Activated CD4-positive, alpha-beta T cell treated with anti-CD3 and anti-CD28 coated beads for 24 hours (primary cell): ENCODE measurements around the gene PIGQ.

ENCODE experiments used
- DNase-seq, 2 donors: peaks; one replicate each; pipeline ENCODE4 v3.0.0-alpha.2; 2020; ENCODE audit warnings: low read depth in 2 of 2

Gene PIGQ

GRCh38 chr16:569445-570254 is at the start of gene PIGQ:
Gene PIGQ (plus strand): TSS chr16:569968. CDS start chr16:574075, 4,107 bp downstream.
- peak; percentile 49 to 54 for DNase-seq

DNA sequence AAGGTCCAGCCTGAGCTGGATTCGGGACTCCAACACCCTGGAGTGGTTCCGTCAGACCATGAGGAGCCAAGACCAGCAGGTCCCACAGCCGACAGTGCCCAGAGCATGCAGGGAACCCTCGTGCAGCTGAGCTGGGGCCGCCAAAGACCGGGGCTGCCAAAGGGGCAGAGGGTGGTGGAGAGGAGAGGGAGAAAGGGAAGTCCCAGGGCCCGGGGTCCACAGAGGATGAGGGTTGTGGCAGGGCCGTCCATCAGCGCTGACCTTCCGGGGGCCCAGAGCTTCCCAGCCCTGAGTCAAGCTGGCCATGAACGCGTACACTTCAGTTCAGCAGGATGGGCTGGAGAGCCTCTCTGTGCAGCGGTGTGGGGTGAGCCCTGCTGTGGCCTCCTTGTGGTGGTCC is 48.9 kb upstream of the PIGQ start:
- DNase-seq: no peak

DNA sequence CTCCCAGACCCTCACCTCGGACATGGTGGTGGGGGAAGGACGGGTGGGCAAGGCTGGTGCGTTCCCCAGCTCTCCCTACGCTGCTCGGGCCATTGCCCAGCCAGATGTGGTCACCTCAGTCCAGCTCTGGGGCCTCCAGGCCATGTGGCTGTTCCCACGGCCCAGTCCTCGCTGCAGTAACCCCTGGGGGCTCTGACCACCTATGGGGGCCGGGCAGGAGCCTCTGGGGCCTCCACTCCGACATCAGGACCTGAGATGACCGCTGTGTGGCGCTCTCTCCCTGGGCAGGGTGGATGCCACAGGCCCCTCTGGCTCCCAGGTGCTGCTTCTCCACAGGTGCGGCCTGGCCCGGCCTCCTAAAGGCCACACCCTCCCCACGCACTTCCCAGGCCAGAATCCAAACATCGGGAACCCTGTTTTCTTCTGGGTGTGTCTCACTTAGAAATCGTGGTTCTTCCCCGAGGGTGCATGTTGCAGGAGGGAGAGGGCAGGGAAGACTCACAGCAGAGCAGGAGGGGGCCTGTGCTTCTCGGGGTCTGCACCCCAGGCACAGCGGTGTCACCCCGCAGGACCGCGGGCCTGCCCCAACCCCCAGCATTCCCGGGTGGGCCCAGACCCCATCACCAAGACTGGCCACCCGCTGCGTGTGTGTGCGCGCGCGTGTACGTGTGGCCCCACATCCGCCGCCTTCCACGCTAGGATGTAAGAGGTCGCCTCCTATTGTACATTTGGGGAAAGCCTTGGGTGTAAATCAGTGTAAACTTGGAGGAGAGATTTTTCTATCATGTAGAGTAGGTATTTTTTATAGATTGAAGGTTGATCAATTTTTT is 48.2 kb upstream of the PIGQ start:
- no peak for DNase-seq

DNA sequence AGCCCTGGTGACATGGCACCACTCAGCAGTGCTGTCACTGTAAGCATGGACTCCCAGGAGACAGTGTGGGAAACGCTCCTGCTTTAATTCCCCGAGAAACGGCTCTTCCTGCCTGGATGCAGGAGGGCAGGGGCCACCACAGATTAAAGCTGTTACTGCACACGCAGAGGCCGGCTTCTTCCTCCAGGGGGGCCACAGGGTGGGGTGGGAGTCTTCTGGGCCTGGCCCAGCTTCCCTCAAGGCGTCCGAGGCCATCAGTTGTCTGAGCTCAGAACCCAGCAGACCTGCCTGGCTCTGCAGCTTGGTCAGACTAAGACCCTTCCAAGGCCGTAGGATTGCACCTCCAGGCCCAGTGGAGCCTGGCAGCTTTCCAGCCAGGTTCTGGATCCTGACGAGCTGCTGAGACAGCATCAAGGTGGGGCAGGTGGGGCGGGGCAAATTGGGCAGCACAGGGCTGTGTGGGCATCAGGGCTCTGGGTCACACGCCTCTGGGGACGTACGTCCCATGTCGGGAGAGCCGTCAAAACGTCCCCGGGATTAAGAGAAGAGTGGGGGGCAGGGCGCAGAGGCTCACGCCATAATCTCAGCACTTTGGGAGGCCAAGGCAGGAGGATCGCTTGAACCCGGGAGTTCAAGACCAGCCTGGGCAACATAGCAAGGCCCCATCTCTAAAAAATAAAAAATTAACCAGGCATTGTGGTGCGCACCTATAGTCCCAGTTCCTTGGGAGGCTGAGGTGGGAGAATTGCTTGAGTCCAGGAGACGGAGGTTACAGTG is 47.3 kb upstream of the PIGQ start:
- DNase-seq: no peak

- DNase-seq: no peak
Observed at GRCh38 chr16:523097-523741, 46.5 kb upstream of the PIGQ start.

DNA sequence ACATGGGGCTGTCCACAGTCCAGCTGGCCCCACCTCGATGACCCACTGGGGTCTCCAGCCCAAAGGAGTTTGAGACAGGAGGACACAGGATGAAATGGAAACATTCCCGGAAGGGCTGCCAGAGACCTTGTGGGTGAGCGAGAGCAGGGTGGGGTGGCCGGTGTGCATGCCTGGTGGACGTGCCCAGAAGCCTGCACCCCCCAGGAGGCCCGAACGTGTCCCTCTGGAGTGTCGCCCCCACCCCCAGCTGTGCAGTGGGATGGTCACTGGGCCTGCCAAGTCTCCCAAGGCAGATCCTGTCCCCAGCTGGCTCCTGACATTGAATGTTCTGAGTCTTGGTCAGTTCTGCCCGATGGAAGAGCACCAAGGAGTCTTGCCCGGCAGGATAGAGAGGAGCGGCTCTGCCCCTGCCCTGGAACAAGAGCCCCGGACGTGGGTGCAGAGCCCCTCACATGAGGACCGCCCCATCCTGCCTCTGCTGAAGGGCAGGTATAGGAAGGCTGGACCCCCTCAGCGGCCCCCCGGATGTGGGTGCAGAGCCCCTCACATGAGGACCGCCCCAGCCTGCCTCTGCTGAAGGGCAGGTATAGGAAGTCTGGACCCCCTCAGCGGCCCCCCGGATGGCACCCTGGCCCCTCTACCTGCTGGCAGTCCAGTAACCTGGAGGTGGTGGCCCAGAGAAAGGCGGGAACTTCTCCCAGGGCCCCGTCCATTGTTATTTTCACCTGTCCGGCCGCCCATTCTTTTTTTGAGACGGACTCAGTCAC is 45.3 kb upstream of the PIGQ start:
- DNase-seq: no peak

GRCh38 chr16:525123-525519 is 44.6 kb upstream of the PIGQ start:
- no peak for DNase-seq

- DNase-seq: peak; percentile 64 to 67
Observed at GRCh38 chr16:525520-526180, 44.1 kb upstream of the PIGQ start.

DNA sequence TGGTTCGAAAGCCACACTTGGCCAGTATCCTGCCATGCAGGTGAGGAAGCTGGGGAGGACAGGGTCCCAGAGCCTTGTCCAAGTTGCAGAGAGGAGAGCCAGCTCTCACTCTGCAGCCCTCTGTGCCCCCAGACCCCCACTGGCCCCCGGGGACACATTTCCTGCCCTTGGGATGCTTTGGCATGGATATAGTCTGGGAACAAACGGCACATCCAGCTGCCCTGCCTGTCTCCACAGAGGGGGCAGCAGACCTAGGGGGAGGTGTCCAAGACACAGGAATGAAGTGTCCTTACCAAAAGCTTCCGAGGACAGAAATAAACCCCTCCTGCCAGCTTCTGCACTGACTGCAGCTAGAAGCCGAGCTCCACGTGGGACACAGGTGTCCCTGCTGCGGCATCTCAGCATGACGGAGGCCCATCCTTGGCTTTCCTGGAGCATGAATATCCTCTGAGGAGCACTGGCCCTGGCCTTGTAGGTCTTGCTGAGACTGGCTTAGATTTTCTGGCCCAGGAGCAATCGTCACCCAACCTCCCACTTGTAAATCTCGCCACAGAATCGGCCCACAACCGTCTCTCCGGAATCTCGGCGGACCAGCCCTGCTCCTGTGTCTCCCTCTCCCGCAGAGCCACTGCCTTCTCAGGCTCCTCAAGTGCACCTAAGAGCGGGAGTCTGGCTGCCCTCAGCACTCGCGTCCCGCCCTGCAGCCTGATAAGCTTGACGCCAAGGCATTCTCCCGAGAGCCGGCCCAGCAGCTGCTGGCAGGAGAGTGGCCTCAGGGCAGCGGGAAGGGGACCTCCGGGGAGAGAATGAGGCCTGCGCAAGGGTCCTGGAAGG is 43.4 kb upstream of the PIGQ start:
- no peak for DNase-seq

DNA sequence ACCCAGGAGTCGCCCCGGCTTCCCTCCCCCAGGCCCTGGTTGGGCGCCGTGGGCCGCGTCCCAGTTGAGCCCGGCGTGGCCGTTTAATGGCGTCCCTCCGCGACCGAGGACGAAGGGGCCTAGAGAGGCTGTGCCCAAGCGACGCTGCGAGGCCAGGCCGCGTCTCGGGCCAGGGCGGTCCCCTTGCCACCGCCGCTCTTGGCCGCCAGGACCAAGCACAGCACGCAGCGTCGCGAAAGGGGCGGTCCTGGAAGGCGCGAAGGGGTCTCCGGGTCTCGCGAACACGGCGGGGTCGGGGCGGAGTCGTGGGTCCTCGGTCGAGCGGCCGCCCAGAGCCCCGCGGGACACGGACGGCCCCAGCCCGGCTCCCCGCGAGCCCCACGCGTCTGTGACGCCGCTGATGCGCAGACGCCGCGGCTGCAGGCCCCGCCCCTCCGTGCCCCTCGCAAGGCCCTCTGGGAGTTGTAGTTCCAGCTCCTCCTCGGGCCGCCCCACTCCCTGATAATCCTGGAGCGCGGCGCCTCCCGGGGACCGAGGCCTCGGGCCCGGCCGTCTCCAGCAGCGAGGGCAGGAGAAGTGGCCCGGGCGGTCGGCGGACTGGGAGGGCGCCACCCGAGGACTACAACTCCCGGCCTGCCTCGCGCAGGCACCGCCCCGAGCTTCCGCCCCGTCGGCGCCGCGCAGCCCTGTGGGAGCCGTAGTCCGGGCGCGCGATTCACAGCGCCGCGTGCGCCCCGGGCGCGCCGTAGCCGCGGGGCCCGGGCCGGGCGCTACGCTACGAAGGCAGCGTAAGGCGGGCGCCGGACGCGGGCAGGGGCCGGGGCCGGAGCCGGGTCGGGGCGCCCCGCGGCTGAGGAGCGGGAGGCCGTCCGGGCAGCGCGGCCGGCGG is 42.5 kb upstream of the PIGQ start, which contains the start of gene CAPN15:
Gene CAPN15 (plus strand): TSS at position 698 of the 889 bp plus-strand sequence. CDS start 19,127 bp downstream, outside the sequence.
- peak; percentile 74 to 79 for DNase-seq

DNA sequence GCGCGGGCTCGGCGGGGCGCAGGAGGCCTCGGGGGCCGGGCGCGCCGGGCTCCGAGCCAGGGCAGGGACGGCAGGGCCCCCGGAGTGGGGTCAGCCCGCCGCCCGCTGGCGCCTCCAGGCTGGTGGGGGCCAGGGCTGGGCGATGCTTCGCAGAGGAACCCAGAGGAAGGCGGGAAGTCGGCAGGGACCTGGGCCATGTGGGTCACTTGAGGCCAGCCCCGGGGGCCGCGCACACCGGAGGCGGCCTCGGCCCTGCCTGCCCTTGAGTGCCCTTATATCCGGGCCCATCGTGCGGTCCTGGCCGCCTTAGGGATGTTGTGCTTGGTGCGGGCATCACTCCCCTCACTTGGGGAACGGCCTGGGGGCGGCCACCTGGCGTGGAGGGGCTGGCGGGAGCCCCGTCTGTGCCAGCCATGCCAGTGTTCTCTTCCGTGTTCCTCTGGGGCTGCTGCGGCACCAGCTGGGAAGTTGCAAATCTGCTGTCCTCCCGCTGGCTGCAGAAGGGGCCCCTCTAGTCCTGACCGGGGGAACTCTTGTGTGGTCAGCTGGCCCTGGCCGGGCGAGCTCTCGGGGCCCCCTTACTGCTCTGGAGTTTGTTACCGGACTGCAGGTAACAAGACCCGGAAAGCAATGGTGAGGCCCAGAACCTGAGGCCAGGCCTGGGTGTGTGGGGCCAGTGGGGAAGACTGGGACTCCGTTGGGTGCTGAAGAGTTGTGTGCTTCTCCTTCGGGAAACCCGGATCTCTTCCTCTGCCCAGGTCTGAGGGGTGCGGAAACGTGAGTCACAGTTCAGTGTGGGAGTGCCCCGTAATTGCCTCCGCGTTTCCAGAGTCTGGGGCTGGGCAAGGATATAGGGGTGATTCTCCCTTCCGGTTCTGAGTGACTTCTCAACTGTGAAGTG is 41.4 kb upstream of the PIGQ start:
- DNase-seq: peak in 1 of 2 donors; percentile 37

DNA sequence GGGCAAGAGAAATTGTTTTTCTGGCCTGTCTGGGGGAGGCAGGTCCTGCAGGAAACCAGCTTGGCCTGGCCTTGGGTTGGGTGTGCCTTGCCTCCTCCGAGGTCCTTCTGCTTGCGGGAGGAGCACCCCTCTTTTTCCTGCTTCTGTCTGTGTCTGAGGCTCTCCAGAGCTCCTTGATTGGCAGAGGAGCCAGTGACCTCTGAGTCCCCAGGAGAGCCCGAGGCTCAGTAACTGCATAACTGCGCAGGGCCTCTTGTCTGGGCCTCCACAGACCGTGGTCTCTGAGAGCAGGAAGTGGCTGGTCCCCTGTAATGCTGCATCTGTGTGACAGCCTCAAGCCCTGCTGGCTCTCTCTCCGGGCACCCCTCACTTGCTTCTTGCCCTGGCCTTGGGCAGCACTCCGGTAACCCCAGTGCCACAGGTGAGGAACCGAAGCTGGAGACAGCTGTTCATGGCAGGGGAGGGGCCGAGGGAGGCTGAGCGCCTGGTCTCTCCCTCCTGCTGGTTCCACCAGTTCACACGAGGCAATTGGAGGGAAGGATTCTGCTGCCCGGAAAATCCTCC is 40.7 kb upstream of the PIGQ start:
- no peak for DNase-seq

DNA sequence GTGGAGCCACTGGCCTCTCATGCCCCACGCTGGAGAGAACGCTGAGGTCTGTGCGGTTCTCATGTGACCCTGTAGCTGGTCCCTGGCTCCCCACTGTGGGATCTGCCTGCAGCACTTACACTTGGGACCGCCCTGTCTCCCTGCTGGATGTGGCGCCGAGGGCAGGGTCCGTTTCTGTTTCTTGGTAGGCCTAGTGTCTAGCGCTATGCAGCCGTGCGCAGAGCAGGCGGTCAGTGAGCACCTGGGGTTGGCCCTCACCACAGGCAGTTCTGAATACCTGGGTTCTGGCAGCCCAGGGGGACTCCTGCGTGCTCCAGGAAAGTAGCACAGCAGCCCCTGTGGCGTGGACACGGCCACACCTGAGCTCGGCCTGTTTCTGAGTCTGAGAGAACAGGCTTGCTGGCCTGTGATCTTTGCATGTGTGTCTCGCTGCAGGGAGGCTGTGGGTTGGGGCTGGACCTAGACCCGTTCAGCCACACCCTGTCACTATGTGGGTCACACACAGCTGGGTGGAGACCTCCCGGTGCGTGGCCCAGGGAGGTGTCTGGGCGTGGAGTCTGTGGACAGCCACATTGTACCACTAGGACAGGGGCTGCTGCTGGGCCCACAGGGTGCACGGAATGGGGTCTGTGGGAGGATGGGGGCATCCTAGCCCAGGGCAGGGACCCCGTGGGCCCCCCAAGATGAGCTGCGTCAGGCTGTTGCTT is 39.5 kb upstream of the PIGQ start:
- DNase-seq: no peak

GRCh38 chr16:531494-532125 is 38.2 kb upstream of the PIGQ start:
- no peak for DNase-seq

DNA sequence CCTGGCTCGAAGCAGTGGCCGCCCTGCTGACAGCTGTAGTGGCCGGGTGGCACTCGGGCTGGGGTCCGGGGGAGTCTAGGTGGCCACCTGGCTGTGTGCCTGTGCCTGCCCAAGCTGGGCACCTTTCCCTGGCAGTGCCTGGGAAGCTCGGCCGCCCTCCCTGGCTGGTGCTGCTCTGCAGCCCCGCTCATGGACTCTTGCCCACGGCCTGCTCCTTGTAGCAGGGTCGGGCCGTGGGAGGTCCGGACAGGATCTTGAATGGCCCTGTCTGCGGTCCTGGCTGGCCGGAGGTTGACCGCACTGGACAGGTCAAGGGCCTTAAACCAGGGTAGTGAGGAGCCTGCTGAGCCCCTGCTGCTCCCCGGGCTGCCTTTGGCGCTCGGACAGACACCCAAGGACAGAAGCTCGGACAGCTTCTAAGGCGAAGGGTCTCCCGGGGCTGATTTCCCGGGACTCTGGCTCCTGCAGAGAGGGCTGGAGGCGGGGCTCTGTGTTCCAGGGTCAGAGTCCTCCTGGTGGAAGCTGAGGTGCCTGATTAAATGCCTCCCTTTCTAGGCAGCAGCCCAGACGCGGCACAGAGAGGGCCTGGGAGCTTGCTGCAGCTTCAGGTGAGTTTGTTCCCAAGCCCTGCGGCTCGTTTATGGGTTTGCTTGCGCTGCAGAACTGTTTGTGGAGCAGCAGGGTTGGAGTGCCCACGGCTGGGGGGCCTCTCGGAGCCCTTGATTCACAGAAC is 36.2 kb upstream of the PIGQ start:
- DNase-seq: no peak
